Endothelial cell of umbilical vein (primary cell): ENCODE results near the gene CMIP. TPM values are rescaled to one million over a fixed set of nuclear protein-coding genes. Genes with fewer than 3 reads are reported as not detected.

ENCODE experiments used
- BruUV-seq: library from RNA; stranded (reverse); fragments of 400-500 nt; replicated peaks from 2 replicates; lab custom pipeline; 2021; lab: Mats Ljungman, UMichigan
- CTCF ChIA-PET: fragments of 300-600, 350-600 bp; sonication (Branson Sonifier 250); formaldehyde crosslinking; loops from one replicate; lab custom pipeline; 2021; ENCODE audit warnings: antibody characterized with exemption, inconsistent platforms; lab: Charles Lee
- POLR2A ChIA-PET: fragments of 300-600, 350-600 bp; sonication (Branson Sonifier 250); formaldehyde crosslinking; loops from one replicate; lab custom pipeline; 2021; ENCODE audit warnings: antibody characterized with exemption, inconsistent platforms; lab: Charles Lee
- DNase-seq: peaks from one replicate; pipeline ENCODE4 v3.0.0-alpha.2; 2011; ENCODE audit warnings: low read depth, low spot score
- FAIRE-seq: peaks from 2 replicates; lab custom pipeline; 2011; peaks lifted over from hg19 to GRCh38; lab: Jason Lieb, UNC
- H2AFZ ChIP-seq: 2 replicates; pipeline ENCODE4 v1.6.0; 2012; ENCODE audit warnings: low read depth, low read length, control low read depth, inconsistent platforms
- H3K27ac ChIP-seq: 2 replicates; pipeline ENCODE4 v1.5.1; 2011; ENCODE audit warnings: low read depth, mild to moderate bottlenecking, control low read depth, low read length, moderate library complexity; ENCODE audit not compliant: insufficient read depth
- H3K27me3 ChIP-seq, 2 experiments: 2 replicates each; pipeline versions ENCODE4 v1.6.0 to v1.6.1; 2011; ENCODE audit warnings: low read length in 2 of 2, mixed read lengths in 1 of 2; ENCODE audit not compliant: control insufficient read depth in 2 of 2, insufficient read depth in 2 of 2
- H3K36me3 ChIP-seq, 2 experiments: 2 replicates in 1 of 2; 3 replicates in 1 of 2; pipeline ENCODE4 v1.5.1; 2011; ENCODE audit warnings: low read length in 2 of 2, mild to moderate bottlenecking in 1 of 2, moderate library complexity in 1 of 2; ENCODE audit not compliant: control insufficient read depth in 2 of 2, insufficient read depth in 2 of 2; ENCODE audit errors: extremely low read depth in 1 of 2
- H3K4me1 ChIP-seq: 3 replicates; pipeline ENCODE4 v1.5.1; 2011; ENCODE audit warnings: mild to moderate bottlenecking, low read length; ENCODE audit not compliant: control insufficient read depth, insufficient read depth; ENCODE audit errors: extremely low read depth
- H3K4me2 ChIP-seq: 2 replicates; pipeline ENCODE4 v1.6.1; 2011; ENCODE audit warnings: low read length, control low read depth, mixed read lengths; ENCODE audit not compliant: insufficient read depth
- H3K4me3 ChIP-seq, 3 experiments: fragments of 200-600 bp in 1 of 3; sonication (generic), shearing (Covaris generic) in 1 of 3; replicated peaks in 1 of 3; 2 replicates each; pipeline ENCODE4 v1.5.1; 2011 to 2016; ENCODE audit warnings: control low read depth in 3 of 3, low read length in 3 of 3, mild to moderate bottlenecking in 2 of 3, inconsistent platforms in 1 of 3, low read depth in 1 of 3, moderate library complexity in 1 of 3; ENCODE audit not compliant: insufficient read depth in 1 of 3
- H3K79me2 ChIP-seq: 2 replicates; pipeline ENCODE4 v1.6.0; 2012; ENCODE audit warnings: low read length, inconsistent platforms; ENCODE audit not compliant: control insufficient read depth, insufficient read depth
- H3K9ac ChIP-seq: replicated peaks from 2 replicates; pipeline ENCODE3; 2011; ENCODE audit warnings: low read length, control low read depth; ENCODE audit not compliant: insufficient read depth; ENCODE audit errors: extremely low read depth
- H3K9me1 ChIP-seq: replicated peaks from 3 replicates; pipeline ENCODE4 v1.6.0; 2011; ENCODE audit warnings: mild to moderate bottlenecking, low read length; ENCODE audit not compliant: control insufficient read depth, insufficient read depth; ENCODE audit errors: extremely low read depth
- H3K9me3 ChIP-seq: replicated peaks from 2 replicates; pipeline ENCODE4 v1.5.1; 2012; ENCODE audit warnings: low read length, inconsistent platforms; ENCODE audit not compliant: control insufficient read depth, insufficient read depth
- H4K20me1 ChIP-seq: replicated peaks from 2 replicates; pipeline ENCODE3; 2011; ENCODE audit warnings: mild to moderate bottlenecking, low read length; ENCODE audit not compliant: control insufficient read depth, insufficient read depth; ENCODE audit errors: extremely low read depth
- CTCF ChIP-seq, 2 donors: IDR thresholded peaks; 1 replicate in 1 of 2; 2 replicates in 1 of 2; pipeline ENCODE4 v1.5.1; 2011; ENCODE audit warnings: low read length in 2 of 2, mild to moderate bottlenecking in 2 of 2, moderate library complexity in 2 of 2, control low read depth in 1 of 2, inconsistent platforms in 1 of 2, low read depth in 1 of 2; ENCODE audit not compliant: insufficient read depth in 1 of 2; ENCODE audit errors: extremely low read depth in 1 of 2
- FOS ChIP-seq: IDR thresholded peaks from 2 replicates; pipeline ENCODE4 v1.6.1; 2011; ENCODE audit warnings: mild to moderate bottlenecking, low read length, moderate library complexity, borderline replicate concordance; ENCODE audit not compliant: insufficient read depth
- GATA2 ChIP-seq: IDR thresholded peaks from 2 replicates; pipeline ENCODE4 v1.7.0; 2011; ENCODE audit warnings: low read depth, mild to moderate bottlenecking, moderate library complexity, mixed read lengths, low read length; ENCODE audit not compliant: insufficient read length, insufficient read depth
- JUN ChIP-seq: IDR thresholded peaks from 2 replicates; pipeline ENCODE4 v1.6.1; 2011; ENCODE audit warnings: borderline replicate concordance, low read depth; ENCODE audit not compliant: insufficient read length, insufficient read depth
- MAX ChIP-seq: IDR thresholded peaks from 2 replicates; pipeline ENCODE4 v1.6.1; 2011; ENCODE audit not compliant: insufficient read depth, insufficient read length
- POLR2AphosphoS5 ChIP-seq: IDR thresholded peaks from 2 replicates; pipeline ENCODE4 v1.6.1; 2012; ENCODE audit warnings: low read depth, mild to moderate bottlenecking, control low read depth, low read length, moderate library complexity; ENCODE audit not compliant: insufficient read depth
- dilution Hi-C: fragments of 300-500 bp; cut with MboI; formaldehyde crosslinking; loops from one replicate; pipeline ENCODE4 v1.15.0; 2019; ENCODE audit warnings: low sequenced_read_pairs; ENCODE audit not compliant: extremely low pct_ligation_motif_present
- intact Hi-C: fragments of 100-400 bp; cut with micrococcal nuclease; formaldehyde crosslinking; loops from one replicate; pipeline ENCODE4 v1.10.0; 2022
- polyA plus RNA-seq, 4 experiments: library from polyadenylated mRNA; depleted of rRNA in 3 of 4; stranded (reverse) in 3 of 4; unstranded in 1 of 4; fragments of >200 nt; gene quantifications; 2 replicates each; pipeline versions ENCODE4 v1.2.1 to v1.2.3, GENCODE V29; 2011 to 2012; ENCODE audit warnings: missing spikeins in 1 of 4
- total RNA-seq: library from RNA; stranded (reverse); gene quantifications from 2 replicates; pipeline ENCODE4 v1.2.3, GENCODE V29; 2021

Gene CMIP
- total and polyA plus RNA-seq, 2 donors (not counting 3 experiments of a cell fraction or from before 2014, with no cell fraction given), result 29.0 to 101 TPM

- TF ChIP-seq POLR2AphosphoS5, result no peak
- TF ChIP-seq FOS, result no peak
- TF ChIP-seq CTCF (IDR thresholded peaks at IDR 0.05; ENCODE audit: extremely low read depth in 1 of 2, insufficient read depth in 1 of 2, low read depth in 1 of 2, low read length in 2 of 2), result no peak
- TF ChIP-seq MAX, result no peak
- no peak for TF ChIP-seq GATA2
- no peak for TF ChIP-seq JUN
Observed at GRCh38 chr16:81416749-81417148, 27.9 kb upstream of the CMIP start.

More at GRCh38 chr16:81416749-81417148, 27.9 kb upstream of the CMIP start:
- POLR2A ChIA-PET, result no interaction called here
- no peak overlapping the region for H2AFZ ChIP-seq
- dilution Hi-C loops (no loop called here), intact Hi-C loops (no loop called here)
- no peaks in the 10 kb centered on the region for H3K9me3 ChIP-seq
- no peaks in the 10 kb centered on the region for H3K36me3 ChIP-seq
- H3K4me1 ChIP-seq, result no peaks in the 10 kb centered on the region
- no peaks in the 10 kb centered on the region for H3K79me2 ChIP-seq
- H3K9ac ChIP-seq, result no peak overlapping the region
- FAIRE-seq, result no peak
- no peaks in the 10 kb centered on the region for H3K9me1 ChIP-seq
- H3K27me3 ChIP-seq, result no peaks in the 10 kb centered on the region
- CTCF ChIA-PET, result interaction anchor here (1.2 to 1.3 kb wide), 2 partner anchors 13 to 57 kb away, joined by 5 to 7 read pairs; no protein-coding TSS in a partner anchor
- DNase-seq, result no peak
- no peak overlapping the region for H3K4me2 ChIP-seq
- BruUV-seq, result no TSS peak
- no peak overlapping the region for H3K4me3 ChIP-seq
- H4K20me1 ChIP-seq, result no peaks in the 10 kb centered on the region
- no peak overlapping the region for H3K27ac ChIP-seq
